GM21381 (cell line): ENCODE data around the gene ARFGAP2.

Source experiments
- ATAC-seq: cut with Tn5 transposase; IDR thresholded peaks from one replicate; pipeline ENCODE4 v1.9.1; 2021; ENCODE audit warnings: mild to moderate bottlenecking, moderate library complexity; ENCODE audit not compliant: unreplicated experiment

The ARFGAP2 gene

GRCh38 chr11:47152126-47152952, 24.3 kb downstream of the ARFGAP2 start:
- ATAC-seq, result no peak

GRCh38 chr11:47149782-47150181, 26.9 kb downstream of the ARFGAP2 start:
- ATAC-seq, result no peak

DNA sequence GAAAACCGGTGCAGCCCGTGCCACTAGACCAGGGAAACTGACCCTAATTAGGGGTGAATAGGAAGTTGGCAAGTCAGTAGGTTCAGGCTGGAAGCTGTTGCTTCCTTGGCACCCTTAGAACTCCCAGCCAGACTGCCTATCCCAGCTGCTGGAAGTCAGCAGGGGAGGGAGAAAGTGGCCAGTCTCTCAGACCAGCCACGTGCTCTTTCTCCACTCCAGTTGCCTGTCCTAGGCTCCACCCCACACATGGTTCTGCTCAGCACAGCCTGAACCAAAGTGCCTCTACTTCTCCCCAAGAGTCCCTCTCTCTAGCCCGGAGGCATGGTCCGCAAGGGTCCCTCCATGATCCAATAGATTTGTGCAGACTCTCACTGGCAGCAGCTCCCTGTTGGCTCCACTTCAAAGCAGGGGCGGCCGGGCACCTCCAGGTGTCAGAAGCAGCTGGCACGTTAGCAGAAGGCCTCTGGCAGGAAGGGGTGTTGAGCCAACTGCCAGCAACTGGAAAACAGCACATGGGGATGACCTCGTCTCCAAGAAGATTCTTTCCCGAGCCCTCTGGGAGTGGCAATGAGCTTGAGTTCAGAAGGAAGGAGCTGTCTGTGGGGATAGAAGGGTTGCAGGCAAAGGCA, 27.7 kb downstream of the ARFGAP2 start:
- no peak for ATAC-seq

- no peak for ATAC-seq
Observed at GRCh38 chr11:47148270-47148669, 28.4 kb downstream of the ARFGAP2 start.

GRCh38 chr11:47147681-47148080, 29.0 kb downstream of the ARFGAP2 start:
- no peak for ATAC-seq

GRCh38 chr11:47147250-47147649, 29.4 kb downstream of the ARFGAP2 start:
- ATAC-seq, result no peak

GRCh38 chr11:47144541-47144940, 32.1 kb downstream of the ARFGAP2 start:
- no peak for ATAC-seq

- ATAC-seq, result no peak
Observed at GRCh38 chr11:47143322-47143721, 33.4 kb downstream of the ARFGAP2 start.

DNA sequence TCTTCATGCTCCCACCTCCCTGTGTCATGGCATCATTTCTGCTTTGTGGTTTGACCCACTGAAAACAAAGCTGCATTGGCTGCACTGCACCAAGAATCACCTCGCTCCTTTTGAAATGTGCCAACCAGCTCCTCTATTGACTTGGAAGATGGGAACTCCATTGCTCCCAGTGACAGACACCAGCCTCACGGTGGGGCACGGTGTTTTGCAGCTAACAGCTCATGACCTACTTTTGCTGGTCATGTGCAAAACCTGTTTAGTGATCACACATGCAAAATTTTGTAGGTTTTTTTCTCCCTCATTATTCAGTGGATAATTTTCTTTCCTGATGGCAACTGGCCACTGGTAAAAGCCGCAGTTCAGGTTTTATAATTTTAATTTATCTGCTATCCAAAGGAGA, 36.8 kb downstream of the ARFGAP2 start:
- ATAC-seq, result no peak

DNA sequence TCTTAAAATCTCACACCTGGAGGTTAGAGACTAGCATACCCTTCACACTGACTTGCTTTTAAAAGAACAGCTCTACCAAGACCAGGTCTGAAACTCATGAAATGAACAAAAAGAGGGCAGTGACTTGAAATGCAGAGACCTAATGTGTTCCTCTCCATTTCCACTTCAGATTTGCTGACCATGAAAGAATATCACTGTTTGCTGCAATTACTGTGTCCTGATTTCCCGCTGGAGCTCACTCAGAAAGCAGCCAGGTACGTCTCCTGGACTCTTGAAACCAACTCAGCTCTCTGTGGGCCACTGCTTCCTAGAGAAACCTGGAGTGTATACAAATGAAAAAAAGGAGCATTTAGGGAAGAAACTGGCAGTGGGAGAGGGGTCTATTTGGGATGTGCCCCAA, 39.2 kb downstream of the ARFGAP2 start:
- ATAC-seq, result no peak

GRCh38 chr11:47136921-47137320, 39.8 kb downstream of the ARFGAP2 start:
- ATAC-seq, result no peak

DNA sequence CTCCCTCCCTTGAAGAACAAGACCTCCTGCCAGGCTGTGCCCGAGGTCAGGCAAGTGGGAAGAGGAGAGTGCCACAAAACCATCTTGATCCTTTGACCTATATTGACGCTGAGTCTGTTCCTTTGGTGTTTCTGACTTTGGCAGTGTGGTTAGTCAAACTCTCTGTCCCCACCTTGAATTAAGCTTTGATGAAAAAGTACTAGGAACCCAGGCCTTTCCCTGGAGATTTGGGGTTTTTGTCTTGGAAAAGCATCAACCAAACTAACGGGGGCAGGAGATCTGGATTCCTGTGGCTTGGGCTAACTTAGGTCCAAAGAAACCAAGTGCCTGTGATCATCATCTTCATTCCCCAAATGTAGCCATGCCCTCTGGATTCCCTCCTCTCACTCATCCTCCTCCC, 40.4 kb downstream of the ARFGAP2 start:
- ATAC-seq, result no peak

DNA sequence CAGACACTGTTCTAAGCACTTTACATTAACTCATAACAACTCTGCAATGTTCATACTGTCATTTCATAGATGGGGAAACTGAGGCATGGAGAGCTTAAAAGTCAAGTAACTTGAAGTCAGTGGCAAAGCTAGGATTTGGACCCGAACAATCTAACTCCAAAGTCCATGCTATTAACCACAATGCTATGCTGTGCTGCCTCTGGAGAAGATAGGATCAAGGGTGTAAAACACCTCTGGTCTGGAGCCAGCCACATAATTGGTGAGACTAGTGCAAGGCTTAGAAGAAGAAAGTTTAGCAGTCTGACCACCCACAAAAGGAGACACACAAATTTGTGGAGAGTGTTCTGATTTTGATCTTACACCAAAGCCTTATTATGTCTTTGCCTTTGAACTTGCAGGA, 43.7 kb downstream of the ARFGAP2 start:
- ATAC-seq, result no peak

GRCh38 chr11:47132490-47132889, 44.2 kb downstream of the ARFGAP2 start:
- no peak for ATAC-seq

- no peak for ATAC-seq
Observed at GRCh38 chr11:47131136-47131535, 45.5 kb downstream of the ARFGAP2 start.

GRCh38 chr11:47130543-47130942, 46.1 kb downstream of the ARFGAP2 start:
- no peak for ATAC-seq

- ATAC-seq, result no peak
Observed at GRCh38 chr11:47127213-47127612, 49.5 kb downstream of the ARFGAP2 start.

- ATAC-seq, result no peak
Observed at GRCh38 chr11:47125083-47125482, 51.6 kb downstream of the ARFGAP2 start.

GRCh38 chr11:47124675-47125074, 52.0 kb downstream of the ARFGAP2 start:
- ATAC-seq, result no peak

DNA sequence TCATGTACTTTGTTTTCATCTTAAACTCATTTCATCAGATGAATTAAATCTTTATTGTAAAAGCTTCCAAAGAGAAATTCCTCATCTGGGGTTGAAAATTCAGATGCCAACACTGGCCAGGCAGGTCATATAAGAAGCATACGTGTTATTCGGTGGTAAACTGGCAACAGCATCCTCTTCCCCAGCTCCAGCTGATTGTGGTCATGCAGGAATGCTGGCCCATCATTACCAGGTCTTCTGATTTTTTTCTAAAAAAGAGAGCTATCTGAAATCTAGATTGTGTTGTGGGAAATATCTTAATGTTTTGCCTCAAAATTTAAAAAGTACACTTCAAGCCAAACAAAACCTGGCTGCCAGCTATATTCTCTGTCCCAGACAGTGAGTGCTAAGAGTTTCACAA, 53.6 kb downstream of the ARFGAP2 start:
- ATAC-seq, result no peak

- no peak for ATAC-seq
Observed at GRCh38 chr11:47121731-47122130, 54.9 kb downstream of the ARFGAP2 start.

- no peak for ATAC-seq
Observed at GRCh38 chr11:47121056-47121455, 55.6 kb downstream of the ARFGAP2 start.
